Stimulated activated naive CD8-positive, alpha-beta T cell treated with anti-CD3 and anti-CD28 coated beads, Interleukin-15, Interleukin-2, amounts not matched to agents 100 U/mL and 50 U/mL, for 24 hours (primary cell): Measurements from ENCODE around the gene ARHGAP6.

Experiments
- ATAC-seq: fragments of 150-1000 bp; cut with Tn5 transposase; one replicate; pipeline ENCODE4 v1.10.0; 2021
- DNase-seq: peaks from one replicate; pipeline ENCODE4 v3.0.0; 2021

Gene ARHGAP6

DNA sequence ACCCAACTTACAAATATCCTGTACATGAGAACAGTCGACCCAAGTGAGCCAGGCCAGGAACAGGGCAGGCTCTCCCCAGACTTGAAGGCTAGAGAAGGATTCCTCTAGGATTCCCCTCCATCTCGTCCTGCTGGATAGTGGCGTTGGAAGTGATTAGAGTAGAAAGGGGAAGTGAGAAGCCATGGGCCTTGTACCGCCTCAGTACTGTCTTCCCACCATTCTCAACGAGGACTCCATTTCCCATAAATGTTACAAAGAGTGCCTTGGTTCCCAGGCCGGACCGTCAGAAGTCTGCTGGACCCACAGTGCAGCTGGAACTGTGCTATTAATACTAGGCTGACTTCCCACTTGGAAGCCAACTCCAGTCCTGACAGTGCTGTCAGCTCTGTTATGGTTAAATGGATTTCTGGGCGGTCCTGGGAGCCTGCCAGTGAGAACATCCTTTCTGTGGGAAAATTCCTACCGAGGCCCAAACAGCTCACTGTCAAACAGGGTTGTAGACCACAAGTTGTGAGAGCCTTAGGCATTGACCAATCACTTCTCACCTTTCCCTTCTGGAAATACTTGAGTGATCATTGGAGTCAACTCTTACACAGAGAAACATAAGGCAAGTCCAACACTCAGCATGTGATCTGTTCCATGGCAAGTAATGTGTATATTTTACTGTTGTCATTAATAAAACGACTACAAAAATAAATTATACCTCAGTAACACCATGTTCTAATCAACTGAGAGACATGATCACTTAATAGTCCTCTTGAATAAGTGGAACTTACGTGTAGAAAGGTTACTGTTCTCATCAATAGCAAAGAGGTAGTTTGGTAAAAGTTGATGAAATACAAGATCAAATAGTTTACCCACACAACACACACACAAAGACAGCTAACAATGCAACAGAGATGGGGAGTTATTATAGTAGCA is 314.1 kb downstream of the ARHGAP6 start:
- DNase-seq (no peak), ATAC-seq (no peak)

DNA sequence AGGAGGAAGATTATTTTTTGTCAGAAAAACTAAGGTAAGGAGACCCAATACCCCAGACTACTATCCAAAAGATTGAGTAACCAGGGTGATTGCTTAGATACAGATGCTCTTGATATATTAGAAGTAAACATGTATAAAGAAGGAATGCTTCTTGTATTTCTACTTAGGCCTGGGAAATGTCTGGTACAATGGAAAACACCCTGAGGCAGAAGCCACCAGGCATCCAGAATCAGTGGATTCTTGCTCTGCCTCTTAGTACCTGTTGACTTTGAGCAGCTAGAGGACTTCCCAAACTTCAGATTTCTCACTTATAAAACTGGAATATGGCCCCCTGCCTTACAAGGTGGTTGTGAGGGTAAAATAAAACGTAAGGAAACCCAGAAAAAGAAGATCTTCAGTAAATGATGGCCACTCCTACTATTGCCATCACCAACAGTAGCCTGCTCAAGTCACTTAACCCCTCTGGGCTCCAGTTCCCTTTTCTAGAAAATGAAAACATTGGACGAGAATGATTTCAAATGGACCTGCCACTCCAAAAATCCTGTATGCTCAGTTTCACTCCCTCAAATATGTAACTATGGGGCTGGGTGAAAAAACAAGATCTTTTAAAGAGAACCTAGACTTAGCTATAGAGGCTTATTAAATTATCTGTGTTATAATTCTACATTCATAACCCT is 315.9 kb downstream of the ARHGAP6 start:
- DNase-seq (no peak), ATAC-seq (no peak)

DNA sequence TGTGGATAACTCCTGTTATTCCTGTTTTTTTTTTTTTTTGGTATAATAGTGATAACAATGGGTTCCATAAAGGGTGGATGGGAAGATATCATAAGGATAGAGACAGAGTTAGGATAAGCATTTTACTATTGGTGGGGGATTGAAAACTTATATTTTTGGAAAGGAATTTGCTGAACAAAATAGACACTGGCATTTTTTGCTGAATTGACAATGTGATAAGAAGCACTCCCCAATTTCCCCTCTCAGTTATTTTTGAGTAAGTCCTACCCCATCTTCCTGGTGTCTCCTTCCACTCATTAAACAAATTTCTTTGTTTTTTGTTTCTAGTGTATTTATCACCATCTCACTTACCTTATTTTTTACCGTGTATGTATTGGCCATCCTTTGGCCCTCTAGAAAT is 316.7 kb downstream of the ARHGAP6 start:
- DNase-seq (no peak), ATAC-seq (no peak)

DNA sequence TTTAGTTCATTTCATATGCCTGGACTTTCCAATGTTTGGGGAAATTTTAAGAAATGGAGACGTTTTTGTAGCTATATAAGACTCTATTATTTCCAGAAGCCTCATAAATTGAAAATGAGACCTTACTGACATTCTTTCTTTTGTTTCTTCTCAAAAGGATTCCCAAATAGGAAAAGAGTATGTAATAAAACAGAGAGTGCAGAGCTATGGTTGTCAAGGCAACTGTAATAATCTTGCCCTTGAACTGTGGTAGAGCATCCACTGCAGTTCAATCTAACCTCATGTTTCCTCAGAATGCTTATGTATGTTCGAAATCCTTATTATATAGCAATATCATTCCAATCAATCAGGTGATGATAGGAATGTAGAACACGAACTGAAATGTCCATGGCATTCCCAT is 318.4 kb downstream of the ARHGAP6 start:
- DNase-seq: no peak
- ATAC-seq: no peak

DNA sequence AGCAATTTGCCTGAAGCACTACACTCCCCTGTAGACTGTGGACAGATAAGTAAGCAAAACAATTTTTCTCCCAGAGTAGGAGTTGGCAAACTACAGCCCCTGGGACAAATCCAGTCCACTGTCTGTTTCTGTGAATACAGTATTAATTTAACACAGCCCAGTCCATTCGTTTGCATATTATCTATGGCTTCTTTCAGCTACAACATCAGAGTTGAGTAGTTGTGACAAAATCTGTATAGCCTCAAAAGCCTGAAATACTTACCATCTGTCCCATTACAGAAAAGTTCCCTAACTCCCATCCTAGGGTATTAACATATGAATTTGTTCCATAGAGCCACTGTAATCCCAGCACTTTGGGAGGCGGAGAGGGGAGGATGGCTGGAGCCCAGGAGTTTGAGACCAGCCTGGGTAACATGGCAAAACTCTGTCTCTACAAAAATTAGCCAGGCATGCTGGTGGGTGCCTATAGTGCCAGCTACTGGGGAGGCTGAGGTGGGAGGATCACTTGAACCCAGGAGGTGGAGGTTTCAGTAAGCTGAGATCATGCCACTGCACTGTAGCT is 319.5 kb downstream of the ARHGAP6 start:
- ATAC-seq: no peak
- DNase-seq: no peak

DNA sequence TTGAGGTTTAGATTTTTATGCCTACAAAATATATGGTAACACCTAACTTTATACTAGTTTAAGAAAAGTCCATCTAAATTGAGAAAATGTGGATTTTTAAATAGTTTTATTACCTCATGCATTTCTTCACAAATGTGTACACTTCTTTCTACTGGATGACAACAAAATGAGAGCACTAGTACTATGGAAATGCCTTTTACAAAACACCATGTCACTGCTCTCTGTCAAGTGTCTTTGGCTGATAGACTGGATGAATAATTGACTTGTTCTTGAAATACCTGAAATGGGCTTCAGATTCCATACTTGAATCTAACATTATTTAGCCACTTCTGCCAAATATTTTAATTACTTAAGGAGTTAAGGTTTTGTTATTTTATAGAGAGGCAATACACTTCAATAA is 323.0 kb downstream of the ARHGAP6 start:
- DNase-seq (no peak), ATAC-seq (no peak)

DNA sequence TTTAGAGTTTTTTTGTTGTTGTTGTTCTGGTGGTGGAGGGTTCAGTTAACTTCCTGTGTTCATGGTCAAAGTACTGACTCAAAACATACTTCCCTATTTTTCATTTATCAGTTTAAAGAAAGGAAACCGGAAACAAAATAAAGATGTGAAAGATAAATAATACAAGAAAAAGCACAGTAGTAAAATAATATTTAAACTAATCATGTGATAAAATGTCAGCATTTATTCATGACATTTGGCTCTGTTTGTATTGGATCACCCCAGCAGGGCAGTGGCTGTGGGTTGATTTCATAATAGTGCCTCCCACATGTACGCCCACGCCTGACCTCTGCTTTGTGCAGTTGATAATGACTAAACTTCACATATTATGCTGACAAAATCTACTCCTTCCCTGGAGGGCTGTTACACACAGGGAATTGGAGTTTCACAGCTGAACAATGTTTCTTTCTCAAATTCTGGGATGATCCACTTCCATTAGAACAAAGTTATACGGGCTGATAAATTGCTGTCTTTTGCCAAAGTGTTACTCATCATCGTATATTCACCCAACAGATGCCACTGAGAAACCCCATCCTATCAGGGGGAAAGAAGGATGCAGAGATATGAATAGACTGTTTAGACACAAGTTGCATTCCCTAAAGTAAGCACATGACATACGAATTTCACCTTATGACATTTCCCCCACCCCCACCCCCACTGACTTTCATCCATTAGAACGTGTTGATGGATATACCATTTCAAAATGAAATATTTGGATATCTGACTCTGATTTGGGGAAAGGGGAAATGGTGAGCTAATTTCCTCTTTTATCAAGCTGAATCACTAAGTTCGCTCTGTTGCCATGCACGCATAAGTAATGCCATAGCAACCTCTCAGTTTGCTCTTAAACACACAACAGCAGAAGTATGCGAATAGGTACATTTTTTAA is 324.2 kb downstream of the ARHGAP6 start:
- ATAC-seq: no peak

DNA sequence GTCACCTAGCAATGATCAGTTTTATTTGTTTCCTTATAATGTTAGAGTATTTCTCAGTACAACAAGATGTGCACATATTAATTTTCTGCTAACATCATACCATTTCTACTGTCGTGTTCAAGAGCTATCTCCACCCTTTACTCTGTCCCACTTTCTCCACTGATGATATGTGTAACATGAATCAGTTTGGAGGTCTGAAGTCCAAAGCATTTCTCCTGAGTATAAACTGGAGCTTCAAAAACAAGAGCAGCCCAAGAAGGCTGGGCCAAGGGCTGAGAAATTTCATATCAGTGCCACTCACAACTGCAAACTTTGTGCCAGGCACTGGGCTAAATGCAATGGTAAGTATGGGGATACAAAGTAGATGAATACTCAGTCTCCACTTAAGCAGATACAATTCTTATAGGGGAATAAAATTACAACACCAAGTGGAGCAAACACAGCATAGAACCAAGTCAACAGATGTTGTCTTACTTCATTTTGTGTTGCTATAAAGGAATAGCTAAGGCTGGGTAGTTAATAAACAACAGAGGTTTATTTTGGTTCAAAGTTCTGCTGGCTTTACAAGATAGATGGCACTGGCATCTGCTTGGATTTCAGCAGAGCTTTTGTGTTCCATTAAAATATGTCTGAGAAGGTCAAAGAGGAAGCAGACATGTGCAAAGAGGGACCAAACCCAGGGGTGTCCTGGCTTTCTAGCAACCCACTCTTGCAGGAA is 328.3 kb downstream of the ARHGAP6 start:
- no peak for ATAC-seq
- DNase-seq: no peak

More for the DNA sequence above, 324.2 kb downstream of the ARHGAP6 start:
- DNase-seq: peak; percentile 6

DNA sequence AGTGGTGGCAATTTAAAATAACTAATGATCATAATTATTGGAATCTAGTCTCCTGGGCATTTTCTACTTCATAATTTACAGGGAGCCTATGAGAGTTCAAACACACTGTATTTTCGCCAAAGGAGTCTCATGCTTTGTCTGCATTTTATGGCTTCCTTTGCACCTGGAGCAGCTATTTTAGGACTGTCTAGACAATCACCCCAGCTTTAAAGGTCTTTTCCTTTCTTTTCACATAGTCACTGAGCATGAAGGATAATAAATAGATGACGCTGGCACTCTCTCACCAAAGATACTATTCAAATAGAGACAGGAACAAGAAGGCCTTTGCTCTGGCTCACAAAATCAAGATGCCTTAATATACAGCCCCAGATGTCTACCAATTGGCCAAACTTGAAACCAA is 329.5 kb downstream of the ARHGAP6 start:
- ATAC-seq (no peak), DNase-seq (no peak)

DNA sequence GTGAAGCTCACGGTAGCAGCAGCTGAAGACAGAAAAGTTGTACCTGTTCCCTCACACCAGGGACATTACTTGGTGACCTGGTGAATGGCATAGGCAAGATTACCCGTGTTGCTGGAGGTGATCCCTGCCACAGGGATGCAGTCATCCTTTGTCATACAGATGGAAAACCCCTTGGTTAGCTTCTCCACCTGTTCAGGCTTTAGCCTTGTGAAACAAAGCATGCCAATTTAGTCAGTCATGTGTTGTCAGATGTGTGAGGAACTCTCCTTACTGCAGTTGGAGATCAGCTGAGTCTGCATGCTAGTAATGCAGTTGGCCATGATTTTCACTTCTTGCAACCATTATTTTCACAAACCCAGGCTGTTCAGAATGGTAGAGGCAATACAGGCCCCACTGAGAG is 331.6 kb downstream of the ARHGAP6 start:
- ATAC-seq (no peak), DNase-seq (no peak)

DNA sequence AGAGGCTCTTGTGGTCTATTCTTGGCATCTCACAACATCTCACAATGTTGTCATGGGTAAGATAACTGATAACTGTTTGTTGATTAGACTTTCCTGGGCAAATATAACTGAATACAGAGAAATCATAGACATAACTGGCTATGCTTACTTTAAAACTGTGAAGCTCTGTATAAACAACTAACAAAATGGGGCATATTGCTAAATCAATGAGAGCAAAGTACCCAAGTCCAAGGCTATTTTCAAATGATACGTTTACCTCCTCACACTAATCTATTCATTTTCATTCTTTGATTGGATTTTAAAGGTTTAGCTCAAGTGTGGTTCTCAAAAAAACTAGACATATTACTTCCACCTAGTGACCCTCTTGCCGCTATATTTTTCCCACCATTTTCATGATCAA is 333.9 kb downstream of the ARHGAP6 start:
- no peak for DNase-seq
- ATAC-seq: no peak

DNA sequence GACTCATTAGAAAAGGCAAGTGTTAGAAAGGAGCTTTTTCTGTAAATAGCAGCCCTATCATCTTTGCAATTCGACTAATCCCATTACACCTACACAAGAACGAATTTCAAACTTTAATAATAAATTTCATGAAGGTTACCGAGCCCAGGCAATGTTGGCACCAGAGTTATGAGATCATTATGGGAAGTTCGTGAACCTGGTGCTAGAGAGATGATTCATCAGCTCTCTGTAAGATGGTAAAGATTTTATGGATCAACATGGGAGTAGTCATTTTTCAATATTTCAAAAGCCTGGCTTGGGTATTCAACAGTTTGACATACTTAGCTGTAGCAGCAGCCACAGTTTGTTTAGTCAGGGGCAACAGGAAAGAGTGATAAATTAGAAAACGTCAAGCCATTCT is 336.7 kb downstream of the ARHGAP6 start:
- ATAC-seq: no peak
- no peak for DNase-seq

DNA sequence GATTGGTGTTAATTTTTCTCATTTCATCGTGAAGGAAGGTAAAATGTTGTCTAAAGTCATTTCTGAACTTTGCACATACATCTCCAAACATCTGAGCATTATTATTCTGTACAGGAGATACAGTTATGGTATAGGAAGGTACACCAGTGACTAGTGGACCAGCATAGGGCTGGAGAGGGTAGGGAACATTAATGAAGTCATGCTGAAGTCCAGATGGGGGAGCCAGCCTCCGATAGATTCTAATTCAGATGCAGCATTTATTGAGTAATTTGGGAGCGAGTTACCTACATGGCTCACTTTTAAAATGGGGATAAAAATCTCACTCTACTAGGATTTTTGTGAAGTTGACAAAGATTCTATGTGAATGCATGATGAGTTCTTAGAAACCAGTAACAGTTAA is 337.6 kb downstream of the ARHGAP6 start:
- DNase-seq (no peak), ATAC-seq (no peak)

DNA sequence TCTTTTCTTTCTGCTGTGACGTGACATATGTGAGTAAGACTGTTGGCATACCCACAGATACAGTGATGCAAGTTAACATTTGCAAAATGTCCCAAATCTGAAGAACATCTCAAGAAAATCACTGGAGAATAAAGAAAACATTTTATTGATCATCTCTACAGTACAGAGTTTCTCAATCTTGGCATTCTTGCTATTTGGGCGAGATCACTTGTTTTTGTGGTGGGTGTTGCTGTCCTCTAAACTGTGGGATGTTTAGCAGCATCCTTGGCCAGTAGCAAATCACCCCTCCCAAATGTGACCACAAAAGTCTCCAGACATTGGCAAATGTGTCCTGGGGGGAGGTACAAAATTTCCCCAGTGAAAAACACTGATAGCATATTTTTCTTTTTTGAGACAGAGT is 343.7 kb downstream of the ARHGAP6 start:
- DNase-seq: no peak
- ATAC-seq: no peak

DNA sequence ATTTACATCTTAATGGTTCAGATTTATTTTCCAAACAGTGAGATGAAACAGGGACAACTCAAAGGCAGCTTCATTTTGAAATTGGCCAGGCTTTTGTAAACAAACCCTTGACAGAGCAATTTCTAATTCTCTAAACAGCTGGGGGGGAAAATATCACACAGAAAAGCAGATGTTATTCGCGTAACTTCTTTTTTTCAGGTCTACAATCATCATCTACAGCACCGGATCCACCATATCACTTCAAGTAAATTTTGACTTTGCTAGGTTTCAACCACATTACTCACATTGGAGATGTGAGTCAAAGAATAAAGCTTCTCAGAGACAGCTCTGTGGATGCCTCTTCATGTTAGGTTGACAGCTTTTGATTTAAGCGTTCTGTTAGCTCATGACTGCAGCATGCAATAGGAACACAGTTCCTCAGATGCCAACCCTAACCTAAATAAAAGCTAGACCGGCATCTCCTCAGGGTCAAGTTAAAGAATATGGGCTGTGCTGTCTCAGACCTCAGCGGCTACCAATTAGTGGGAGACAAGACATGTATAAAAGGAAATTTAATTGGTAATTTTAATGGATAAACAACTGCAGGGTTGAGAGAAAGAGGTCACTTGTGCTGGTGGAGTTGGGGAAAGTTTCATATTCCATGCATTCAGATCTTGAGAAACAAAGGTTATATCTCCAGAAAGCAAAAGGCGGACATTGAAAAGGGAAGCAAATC is 345.8 kb downstream of the ARHGAP6 start:
- no peak for DNase-seq
- no peak for ATAC-seq

DNA sequence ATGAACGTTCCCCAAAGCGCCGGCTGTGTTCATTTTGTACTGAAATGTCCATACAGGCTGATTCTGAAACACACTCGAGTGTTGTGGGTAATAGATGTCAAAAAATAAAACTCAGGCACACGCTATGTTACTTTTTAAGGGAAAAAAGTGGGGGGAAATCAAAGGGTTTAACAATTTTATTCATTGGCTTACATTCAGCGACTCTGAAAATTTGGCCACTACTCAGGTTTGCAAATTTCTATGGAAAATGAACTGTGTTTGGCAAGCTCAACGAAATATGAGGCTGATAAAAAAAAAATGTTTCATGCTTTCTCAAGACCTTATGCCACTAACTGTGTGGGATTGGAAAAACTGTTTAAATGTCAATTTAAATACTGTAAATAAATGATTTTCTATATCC is 354.0 kb downstream of the ARHGAP6 start:
- DNase-seq: no peak
- ATAC-seq: no peak

DNA sequence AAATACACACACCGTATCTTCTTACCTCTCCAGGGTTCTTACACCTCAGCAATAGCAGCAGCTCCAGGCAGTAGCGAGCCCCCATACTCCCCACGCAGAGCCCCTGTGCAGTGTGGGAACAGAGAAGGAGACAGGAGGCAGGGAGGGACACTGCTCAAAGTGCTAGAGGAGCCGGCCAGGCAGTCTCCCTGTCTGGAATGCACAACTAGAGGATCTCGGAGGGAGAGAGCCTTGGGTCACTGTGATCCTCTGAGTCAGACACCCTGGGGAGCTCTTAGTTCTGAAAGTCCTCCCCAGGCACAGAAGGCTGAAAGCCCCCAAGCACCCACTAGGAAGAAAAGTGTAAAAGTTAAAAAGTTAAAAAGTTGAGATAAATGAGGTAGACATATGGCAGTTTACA is 356.5 kb downstream of the ARHGAP6 start:
- no peak for ATAC-seq
- no peak for DNase-seq

DNA sequence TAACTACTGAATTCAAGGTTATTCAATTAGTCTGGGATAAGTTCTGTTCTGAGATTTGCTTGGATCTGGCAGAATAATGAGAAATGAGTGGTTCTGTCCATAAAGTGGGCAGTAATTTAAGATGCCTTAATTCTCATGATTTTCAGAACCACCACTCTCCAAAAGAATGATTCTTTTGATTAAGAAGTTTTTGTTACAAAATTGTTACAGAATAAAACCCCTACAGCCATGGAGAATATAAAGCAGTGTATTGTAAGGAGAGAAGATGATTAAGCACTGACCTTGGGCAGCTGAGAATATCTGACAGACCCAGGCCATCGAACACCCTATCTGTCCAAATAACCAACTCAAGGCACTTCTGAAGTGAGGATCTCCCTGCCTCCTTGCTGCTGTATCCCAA is 360.1 kb downstream of the ARHGAP6 start:
- DNase-seq (no peak), ATAC-seq (no peak)

DNA sequence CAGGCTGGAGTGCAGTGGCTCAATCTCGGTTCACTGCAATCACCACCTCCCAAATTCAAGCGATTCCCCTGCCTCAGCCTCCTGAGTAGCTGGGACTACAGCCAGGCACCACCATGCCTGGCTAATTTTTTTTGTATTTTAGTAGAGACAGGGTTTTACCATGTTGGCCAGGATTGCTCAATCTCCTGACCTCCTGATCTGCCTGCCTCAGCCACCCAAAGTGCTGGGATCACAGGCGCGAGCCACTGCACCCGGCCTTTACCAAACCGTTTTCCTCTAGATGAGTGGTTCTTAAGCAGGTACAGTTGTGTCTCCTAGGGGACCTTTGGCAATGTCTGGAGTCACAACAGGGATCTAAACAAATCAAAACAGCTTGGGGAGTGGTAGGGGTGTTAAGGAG is 360.9 kb downstream of the ARHGAP6 start:
- DNase-seq (no peak), ATAC-seq (no peak)

DNA sequence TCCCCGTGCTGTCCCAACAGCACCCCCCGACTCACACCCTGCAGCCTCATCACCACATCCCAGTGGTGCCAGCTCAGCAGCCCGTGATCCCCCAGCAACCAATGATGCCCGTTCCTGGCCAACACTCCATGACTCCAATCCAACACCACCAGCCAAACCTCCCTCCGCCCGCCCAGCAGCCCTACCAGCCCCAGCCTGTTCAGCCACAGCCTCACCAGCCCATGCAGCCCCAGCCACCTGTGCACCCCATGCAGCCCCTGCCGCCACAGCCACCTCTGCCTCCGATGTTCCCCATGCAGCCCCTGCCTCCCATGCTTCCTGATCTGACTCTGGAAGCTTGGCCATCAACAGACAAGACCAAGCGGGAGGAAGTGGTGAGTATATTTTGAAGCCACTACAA is 367.1 kb downstream of the ARHGAP6 start:
- no peak for DNase-seq
- ATAC-seq: no peak

DNA sequence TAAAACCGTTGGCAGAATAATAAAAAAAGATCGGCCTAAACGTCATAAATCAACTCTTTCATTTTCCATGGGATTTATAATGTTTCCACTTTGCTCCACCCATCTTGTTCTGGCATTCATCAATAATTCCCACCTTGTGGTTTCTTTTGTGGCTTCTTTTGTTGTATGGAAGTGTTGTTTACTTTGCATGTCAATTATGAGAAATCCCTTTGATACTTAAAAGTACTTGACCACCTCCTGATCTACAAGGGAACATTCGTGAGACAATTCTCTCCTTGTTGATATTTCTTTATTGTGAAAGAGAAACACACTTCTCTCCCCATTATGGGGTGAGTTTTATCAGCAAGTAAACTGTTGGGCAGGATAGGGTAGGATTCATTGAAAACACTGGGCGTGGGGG is 369.7 kb downstream of the ARHGAP6 start:
- ATAC-seq: no peak

More for the DNA sequence above, 369.7 kb downstream of the ARHGAP6 start:
- DNase-seq: no peak
